GM12865 (cell line): ENCODE results near the gene HMGN3.

ENCODE experiments used
- DNase-seq: peaks from one replicate; pipeline ENCODE4 v3.0.0; 2010; ENCODE audit warnings: low read depth
- H3K4me3 ChIP-seq: 2 replicates; pipeline ENCODE4 v1.5.1; 2011; ENCODE audit warnings: mild to moderate bottlenecking, low read depth, low read length, control low read depth
- CTCF ChIP-seq: IDR thresholded peaks from 2 replicates; pipeline ENCODE4 v1.5.1; 2011; ENCODE audit warnings: low read length, control low read depth, low read depth, inconsistent platforms; ENCODE audit not compliant: insufficient read depth; ENCODE audit errors: missing control alignments

Gene HMGN3

GRCh38 chr6:79225717-79226599 lies 8.5 kb downstream of the HMGN3 start:
- TF ChIP-seq CTCF: no peak
- DNase-seq: no peak
- H3K4me3 ChIP-seq: no peak overlapping the region

GRCh38 chr6:79223611-79224404 lies 10.7 kb downstream of the HMGN3 start:
- DNase-seq: no peak
- TF ChIP-seq CTCF: no peak
- no peak overlapping the region for H3K4me3 ChIP-seq

- H3K4me3 ChIP-seq: no peak overlapping the region
- DNase-seq: no peak
- no peak for TF ChIP-seq CTCF
Measured at GRCh38 chr6:79215213-79215824, 19.2 kb downstream of the HMGN3 start.

- H3K4me3 ChIP-seq: no peak overlapping the region
- no peak for DNase-seq
- TF ChIP-seq CTCF: no peak
Measured at GRCh38 chr6:79212859-79213258, 21.6 kb downstream of the HMGN3 start.

- no peak overlapping the region for H3K4me3 ChIP-seq
- no peak for DNase-seq
- no peak for TF ChIP-seq CTCF
Measured at GRCh38 chr6:79208816-79209215, 25.7 kb downstream of the HMGN3 start.

- no peak overlapping the region for H3K4me3 ChIP-seq
- DNase-seq: no peak
- no peak for TF ChIP-seq CTCF
Measured at GRCh38 chr6:79203753-79204253, 30.7 kb downstream of the HMGN3 start.
